AG09319 (cell line): ENCODE measurements around the gene RRH.

ENCODE experiments used
- DNase-seq: peaks from one replicate; pipeline ENCODE4 v3.0.0-alpha.2; 2010; ENCODE audit warnings: low read depth; ENCODE audit errors: extremely low read depth
- CTCF ChIP-seq: IDR thresholded peaks from 2 replicates; pipeline ENCODE4 v1.5.1; 2011; ENCODE audit warnings: low read depth, mild to moderate bottlenecking, inconsistent platforms, low read length, moderate library complexity

RRH gene

GRCh38 chr4:109876634-109877265 is 49.0 kb downstream of the RRH start:
- DNase-seq, result no peak
- TF ChIP-seq CTCF, result no peak

GRCh38 chr4:109877400-109877799 is 49.6 kb downstream of the RRH start:
- no peak for DNase-seq
- no peak for TF ChIP-seq CTCF

GRCh38 chr4:109878355-109878754 is 50.6 kb downstream of the RRH start:
- no peak for DNase-seq
- TF ChIP-seq CTCF, result no peak

GRCh38 chr4:109879081-109879480 is 51.3 kb downstream of the RRH start:
- TF ChIP-seq CTCF, result no peak
- no peak for DNase-seq

- no peak for TF ChIP-seq CTCF
- no peak for DNase-seq
These were observed 52.0 kb downstream of the RRH start for GRCh38 chr4:109879636-109880314.

GRCh38 chr4:109886303-109886702 is 58.5 kb downstream of the RRH start:
- no peak for DNase-seq

More at GRCh38 chr4:109886303-109886702, 58.5 kb downstream of the RRH start:
- TF ChIP-seq CTCF, result no peak
